ENCODE results near the gene CERS5. TPM values are rescaled to one million over a fixed set of nuclear protein-coding genes. Genes with fewer than 3 reads are reported as not detected.

Gene CERS5
- total and polyA plus RNA-seq, 10 of the 15 experiments (the other 5 are each of a cell fraction or from before 2014, with no cell fraction given), result 6.8 to 50.1 (median 31.8) TPM

- no peak for TF ChIP-seq DPF2 (IDR thresholded peaks at IDR 0.05)
Measured at GRCh38 chr12:50102646-50103309, 64.4 kb downstream of the CERS5 start (continued).

- CTCF ChIA-PET, result interaction anchor here (1.1 to 4.5 kb wide), 4 partner anchors 10 to 74 kb away, joined by 3 to 40 read pairs (median 4); partner anchors contain the start of gene COX14
- TF ChIP-seq CEBPZ (IDR thresholded peaks at IDR 0.05; ENCODE audit: low read depth, low read length), result no peak
- TF ChIP-seq POLR2AphosphoS5 (IDR thresholded peaks at IDR 0.05; ENCODE audit: low read length), result 0 out of 2 replicates have a peak, but pooled peaks have one; percentile 3
- in situ Hi-C loops (cut with MboI) (no loop called here), intact Hi-C loops (cut with micrococcal nuclease; ENCODE audit: unreplicated experiment) (no loop called here)
- no peaks in the 10 kb centered on the region for H4K20me1 ChIP-seq (ENCODE audit: control insufficient read depth, insufficient read depth)
- no peak overlapping the region for H3K4me3 ChIP-seq
- BruUV-seq (replicated peaks), result no TSS peak
- H3K79me2 ChIP-seq (ENCODE audit: control insufficient read depth, insufficient read depth, low read length), result no peaks in the 10 kb centered on the region
- WGBS (ENCODE audit: insufficient coverage, insufficient replicate concordance, low lambda C conversion rate, missing lambda C conversion rate), result 64% methylated on average over 2 of the region's 2 CpGs
- RAD21 ChIA-PET (ENCODE audit: unreplicated experiment), result interaction anchor here (2.1 kb wide), 1 partner anchor 9 kb away, joined by 7 read pairs; the partner anchor contains the start of gene COX14
- H3K36me3 ChIP-seq (ENCODE audit: control insufficient read depth in 2 of 2, insufficient read depth in 2 of 2, low read length in 1 of 2), result peaks cover 15 to 16% of the 10 kb centered on the region in 2 experiments
- H3K27me3 ChIP-seq (replicated peaks in 1 of 2; ENCODE audit: control insufficient read depth in 2 of 2, insufficient read depth in 2 of 2, low read length in 1 of 2), result no peaks in the 10 kb centered on the region
- no peaks in the 10 kb centered on the region for H3K9me3 ChIP-seq (replicated peaks; ENCODE audit: control insufficient read depth, insufficient read depth, low read length)
- no peak overlapping the region for H2AFZ ChIP-seq (ENCODE audit: control insufficient read depth, low read depth, low read length)
- FAIRE-seq, result no peak
- no peaks in the 10 kb centered on the region for H3K4me1 ChIP-seq (ENCODE audit: control insufficient read depth, insufficient read depth, low read length)
- SMC1A ChIA-PET (ENCODE audit: uncharacterized antibody, unreplicated experiment), result interaction anchor here (0.8 to 1.5 kb wide), 4 partner anchors 8 to 15 kb away, joined by 3 to 8 read pairs (median 5); partner anchors contain the start of gene COX14
- POLR2A ChIA-PET, result interaction anchor here (0.6 kb wide), 2 partner anchors 11 to 12 kb away, joined by 3 to 4 read pairs; no protein-coding TSS in a partner anchor
- H3K9ac ChIP-seq (ENCODE audit: control insufficient read depth, insufficient read depth, low read length), result no peak overlapping the region
- no peak overlapping the region for H3K27ac ChIP-seq (ENCODE audit: control insufficient read depth, insufficient read depth)
- no peak for ATAC-seq
- no peak for DNase-seq (ENCODE audit: low read depth, low spot score)
- H3K4me2 ChIP-seq (ENCODE audit: control insufficient read depth, insufficient read depth), result no peak overlapping the region
Measured at GRCh38 chr12:50102131-50102531, 65.0 kb downstream of the CERS5 start.
